ENCODE results near the gene TLN1.

DNA sequence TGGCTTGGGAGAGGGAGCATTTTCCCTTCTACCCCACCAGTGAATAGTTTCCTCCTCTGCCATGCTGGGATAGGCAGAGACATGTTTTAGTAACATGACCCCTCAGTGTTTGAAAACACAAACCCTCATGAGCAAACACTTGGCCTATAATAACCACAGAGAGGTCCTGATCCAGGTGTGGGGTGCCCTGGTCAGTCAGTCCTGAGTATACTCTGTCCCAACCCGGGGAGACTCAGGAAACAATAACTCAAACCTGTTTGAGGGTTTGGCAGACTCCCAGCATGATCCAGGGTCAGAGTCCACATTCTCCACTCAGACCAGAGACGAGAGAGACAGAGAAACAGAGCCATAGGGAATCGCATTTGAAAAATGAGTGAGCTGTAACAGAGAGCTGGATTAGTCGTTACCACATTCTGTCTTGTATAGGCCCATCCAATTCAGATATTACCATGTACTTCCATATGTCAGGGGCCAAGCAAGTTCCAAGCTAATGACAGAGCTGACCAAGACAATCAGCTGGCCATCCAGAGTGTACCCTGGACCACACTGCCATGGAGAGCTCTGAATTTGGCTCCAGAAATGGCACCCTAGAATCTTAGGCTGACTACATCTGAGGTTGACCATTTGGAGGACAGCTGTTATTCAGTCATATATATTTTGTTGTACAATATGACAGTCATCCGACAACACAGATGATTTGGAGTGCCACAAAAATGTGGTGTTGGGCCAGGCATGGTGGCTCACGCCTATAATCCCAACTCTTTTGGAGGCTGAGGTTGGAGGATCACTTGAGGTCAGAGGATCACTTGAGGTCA is 62.5 kb downstream of the TLN1 start:
- TF ChIP-seq, protein P1, sequence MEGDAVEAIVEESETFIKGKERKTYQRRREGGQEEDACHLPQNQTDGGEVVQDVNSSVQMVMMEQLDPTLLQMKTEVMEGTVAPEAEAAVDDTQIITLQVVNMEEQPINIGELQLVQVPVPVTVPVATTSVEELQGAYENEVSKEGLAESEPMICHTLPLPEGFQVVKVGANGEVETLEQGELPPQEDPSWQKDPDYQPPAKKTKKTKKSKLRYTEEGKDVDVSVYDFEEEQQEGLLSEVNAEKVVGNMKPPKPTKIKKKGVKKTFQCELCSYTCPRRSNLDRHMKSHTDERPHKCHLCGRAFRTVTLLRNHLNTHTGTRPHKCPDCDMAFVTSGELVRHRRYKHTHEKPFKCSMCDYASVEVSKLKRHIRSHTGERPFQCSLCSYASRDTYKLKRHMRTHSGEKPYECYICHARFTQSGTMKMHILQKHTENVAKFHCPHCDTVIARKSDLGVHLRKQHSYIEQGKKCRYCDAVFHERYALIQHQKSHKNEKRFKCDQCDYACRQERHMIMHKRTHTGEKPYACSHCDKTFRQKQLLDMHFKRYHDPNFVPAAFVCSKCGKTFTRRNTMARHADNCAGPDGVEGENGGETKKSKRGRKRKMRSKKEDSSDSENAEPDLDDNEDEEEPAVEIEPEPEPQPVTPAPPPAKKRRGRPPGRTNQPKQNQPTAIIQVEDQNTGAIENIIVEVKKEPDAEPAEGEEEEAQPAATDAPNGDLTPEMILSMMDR (conservative IDR thresholded peaks at IDR 0.05; ENCODE audit: low read depth, low read length), result no peak
- TF ChIP-seq EZH2 (IDR thresholded peaks at IDR 0.05; ENCODE audit: borderline replicate concordance, low read depth, low read length, poor library complexity, severe bottlenecking), result no peak

Measured in A673 (cell line).